Measurements from ENCODE around the gene IL2. TPM values are rescaled to one million over a fixed set of nuclear protein-coding genes. Genes with fewer than 3 reads are reported as not detected.

IL2 gene
- total RNA-seq = not detected

GRCh38 chr4:122456231-122457116 is at the start of gene IL2:
IL2 (minus strand) TSS chr4:122456725; CDS start chr4:122456440, 285 bp downstream.
- Histone ChIP-seq H3K4me1 (no peaks in the 10 kb centered on the region), H3K27ac (no peak within 1 kb of the TSS), H3K4me3 (no peak within 1 kb of the TSS), H3K36me3 (no peaks in the 10 kb centered on the region), H3K27me3 (no peaks in the 10 kb centered on the region), H3K9me3 (no peaks in the 10 kb centered on the region)
- 56 to 73% methylated on average over 2 of the region's 2 CpGs for WGBS, 2 donors (ENCODE audit: low coverage in 1 of 2)
- no peak for ATAC-seq
- no peak for TF ChIP-seq POLR2AphosphoS5 (IDR thresholded peaks at IDR 0.05)
- no peak for TF ChIP-seq CTCF (IDR thresholded peaks at IDR 0.05)
- TF ChIP-seq POLR2A (IDR thresholded peaks at IDR 0.05) = no peak
- TF ChIP-seq EP300 (IDR thresholded peaks at IDR 0.05) = no peak

- WGBS, 2 donors (ENCODE audit: low coverage in 1 of 2) = 50 to 64% methylated on average over 3 of the region's 3 CpGs
- no peaks in the 10 kb centered on the region for H3K36me3 ChIP-seq
- TF ChIP-seq POLR2A (IDR thresholded peaks at IDR 0.05) (no peak), EP300 (IDR thresholded peaks at IDR 0.05) (no peak), POLR2AphosphoS5 (IDR thresholded peaks at IDR 0.05) (no peak), CTCF (IDR thresholded peaks at IDR 0.05) (no peak)
- H3K9me3 ChIP-seq = no peaks in the 10 kb centered on the region
- no peak for ATAC-seq
- H3K4me3 ChIP-seq = no peak overlapping the region
- H3K27me3 ChIP-seq = no peaks in the 10 kb centered on the region
- H3K27ac ChIP-seq = no peak overlapping the region
- H3K4me1 ChIP-seq = no peaks in the 10 kb centered on the region
These were observed 46.7 kb upstream of the IL2 start for GRCh38 chr4:122503214-122503613.

GRCh38 chr4:122500852-122501501 is 44.5 kb upstream of the IL2 start:
- TF ChIP-seq POLR2A (IDR thresholded peaks at IDR 0.05) = no peak
- no peak for TF ChIP-seq EP300 (IDR thresholded peaks at IDR 0.05)
- TF ChIP-seq POLR2AphosphoS5 (IDR thresholded peaks at IDR 0.05) = no peak
- TF ChIP-seq CTCF (IDR thresholded peaks at IDR 0.05) = no peak
- no peak for ATAC-seq
- Histone ChIP-seq H3K27me3 (no peaks in the 10 kb centered on the region), H3K4me3 (no peak overlapping the region), H3K9me3 (no peaks in the 10 kb centered on the region), H3K36me3 (no peaks in the 10 kb centered on the region), H3K4me1 (no peaks in the 10 kb centered on the region), H3K27ac (no peak overlapping the region)
- 49 to 59% methylated on average over 3 of the region's 4 CpGs for WGBS, 2 donors (ENCODE audit: low coverage in 1 of 2)

GRCh38 chr4:122489061-122489460 is 32.5 kb upstream of the IL2 start:
- TF ChIP-seq EP300 (IDR thresholded peaks at IDR 0.05) = no peak
- TF ChIP-seq POLR2A (IDR thresholded peaks at IDR 0.05) = no peak
- TF ChIP-seq POLR2AphosphoS5 (IDR thresholded peaks at IDR 0.05) = no peak
- TF ChIP-seq CTCF (IDR thresholded peaks at IDR 0.05) = no peak
- ATAC-seq = no peak
- no peaks in the 10 kb centered on the region for H3K4me1 ChIP-seq

More at GRCh38 chr4:122489061-122489460, 32.5 kb upstream of the IL2 start:
- no peak overlapping the region for H3K27ac ChIP-seq
- peaks cover 0 to 53% (median 0%) of the 10 kb centered on the region in 3 donors for H3K9me3 ChIP-seq
- no peaks in the 10 kb centered on the region for H3K36me3 ChIP-seq
- no peaks in the 10 kb centered on the region for H3K27me3 ChIP-seq
- H3K4me3 ChIP-seq = no peak overlapping the region

Measured in gastroesophageal sphincter (tissue), 4 donors.